ENCODE measurements around the gene SAMD8. TPM values are rescaled to one million over a fixed set of nuclear protein-coding genes. Genes with fewer than 3 reads are reported as not detected.

The SAMD8 gene
- total RNA-seq, 2 donors from 2014 or later, result 25.2 to 34.2 TPM

- H3K4me3 Mint-ChIP-seq, result no peak overlapping the region
Observed at GRCh38 chr10:75159519-75159918, 48.1 kb downstream of the SAMD8 start.

GRCh38 chr10:75165684-75166622 is 54.5 kb downstream of the SAMD8 start:
- peak overlapping the region; percentile 79 for H3K4me3 Mint-ChIP-seq

More at GRCh38 chr10:75159519-75159918, 48.1 kb downstream of the SAMD8 start:
- ATAC-seq, result no peak
- no peaks in the 10 kb centered on the region for H3K9me3 ChIP-seq (ENCODE audit: control insufficient read depth, low read length, poor library complexity, severe bottlenecking)
- Mint-ChIP-seq H3K27ac (peak overlapping the region; percentile 65), H3K27me3 (no peaks in the 10 kb centered on the region), H3K36me3 (ENCODE audit: low read depth) (peaks cover 11% of the 10 kb centered on the region), H3K4me1 (peaks cover 21% of the 10 kb centered on the region)
- DNase-seq, result no peak

GRCh38 chr10:75166623-75166972 is 55.1 kb downstream of the SAMD8 start:
- H3K27ac Mint-ChIP-seq, result peak overlapping the region; percentile 84
- peaks cover 26% of the 10 kb centered on the region for H3K4me1 Mint-ChIP-seq
- no peaks in the 10 kb centered on the region for H3K9me3 ChIP-seq (ENCODE audit: control insufficient read depth, low read length, poor library complexity, severe bottlenecking)
- no peaks in the 10 kb centered on the region for H3K27me3 Mint-ChIP-seq
- H3K4me3 Mint-ChIP-seq, result peak overlapping the region; percentile 79
- peaks cover 2% of the 10 kb centered on the region for H3K36me3 Mint-ChIP-seq (ENCODE audit: low read depth)
- DNase-seq, result no peak
- peak; percentile 35 for ATAC-seq

More at GRCh38 chr10:75165684-75166622, 54.5 kb downstream of the SAMD8 start:
- Mint-ChIP-seq H3K27ac (peak overlapping the region; percentile 84), H3K4me1 (peaks cover 29% of the 10 kb centered on the region), H3K36me3 (ENCODE audit: low read depth) (peaks cover 2% of the 10 kb centered on the region), H3K27me3 (no peaks in the 10 kb centered on the region)
- ATAC-seq (peak; percentile 73), DNase-seq (no peak)
- H3K9me3 ChIP-seq (ENCODE audit: control insufficient read depth, low read length, poor library complexity, severe bottlenecking), result no peaks in the 10 kb centered on the region

- Mint-ChIP-seq H3K36me3 (ENCODE audit: low read depth) (peaks cover 2% of the 10 kb centered on the region), H3K27me3 (no peaks in the 10 kb centered on the region), H3K4me1 (peaks cover 25% of the 10 kb centered on the region), H3K27ac (peak overlapping the region; percentile 60), H3K4me3 (no peak overlapping the region)
- H3K9me3 ChIP-seq (ENCODE audit: control insufficient read depth, low read length, poor library complexity, severe bottlenecking), result no peaks in the 10 kb centered on the region
- no peak for ATAC-seq
- DNase-seq, result no peak
Observed at GRCh38 chr10:75168275-75168674, 56.8 kb downstream of the SAMD8 start.

GRCh38 chr10:75170215-75170614 is 58.8 kb downstream of the SAMD8 start:
- no peak for ATAC-seq
- peak overlapping the region; percentile 56 for H3K27ac Mint-ChIP-seq
- H3K36me3 Mint-ChIP-seq (ENCODE audit: low read depth), result peaks cover 2% of the 10 kb centered on the region
- peaks cover 20% of the 10 kb centered on the region for H3K4me1 Mint-ChIP-seq
- no peak for DNase-seq
- H3K9me3 ChIP-seq (ENCODE audit: control insufficient read depth, low read length, poor library complexity, severe bottlenecking), result no peaks in the 10 kb centered on the region
- no peak overlapping the region for H3K4me3 Mint-ChIP-seq
- H3K27me3 Mint-ChIP-seq, result no peaks in the 10 kb centered on the region

- H3K4me1 Mint-ChIP-seq, result peaks cover 8% of the 10 kb centered on the region
- H3K4me3 Mint-ChIP-seq, result no peak overlapping the region
- DNase-seq (no peak), ATAC-seq (no peak)
- no peak overlapping the region for H3K27ac Mint-ChIP-seq
- peaks cover 2% of the 10 kb centered on the region for H3K36me3 Mint-ChIP-seq (ENCODE audit: low read depth)
- H3K27me3 Mint-ChIP-seq, result no peaks in the 10 kb centered on the region
- H3K9me3 ChIP-seq (ENCODE audit: control insufficient read depth, low read length, poor library complexity, severe bottlenecking), result no peaks in the 10 kb centered on the region
Observed at GRCh38 chr10:75175046-75175445, 63.6 kb downstream of the SAMD8 start.

- no peaks in the 10 kb centered on the region for H3K9me3 ChIP-seq (ENCODE audit: control insufficient read depth, low read length, poor library complexity, severe bottlenecking)
- Mint-ChIP-seq H3K36me3 (ENCODE audit: low read depth) (peaks cover 2% of the 10 kb centered on the region), H3K27me3 (no peaks in the 10 kb centered on the region), H3K27ac (no peak overlapping the region), H3K4me1 (peaks cover 5% of the 10 kb centered on the region), H3K4me3 (no peak overlapping the region)
- DNase-seq (no peak), ATAC-seq (no peak)
Observed at GRCh38 chr10:75176046-75176445, 64.6 kb downstream of the SAMD8 start.

- peaks cover 5% of the 10 kb centered on the region for H3K4me1 Mint-ChIP-seq
- DNase-seq, result no peak
- no peaks in the 10 kb centered on the region for H3K27me3 Mint-ChIP-seq
- no peak overlapping the region for H3K4me3 Mint-ChIP-seq
- H3K9me3 ChIP-seq (ENCODE audit: control insufficient read depth, low read length, poor library complexity, severe bottlenecking), result no peaks in the 10 kb centered on the region
- no peak for ATAC-seq
- H3K36me3 Mint-ChIP-seq (ENCODE audit: low read depth), result peaks cover 2% of the 10 kb centered on the region
- H3K27ac Mint-ChIP-seq, result no peak overlapping the region
Observed at GRCh38 chr10:75176736-75177135, 65.3 kb downstream of the SAMD8 start.

GRCh38 chr10:75179657-75180177 is 68.3 kb downstream of the SAMD8 start:
- ATAC-seq (no peak), DNase-seq (no peak)
- H3K4me1 Mint-ChIP-seq, result peaks cover 8% of the 10 kb centered on the region
- no peak overlapping the region for H3K4me3 Mint-ChIP-seq
- no peaks in the 10 kb centered on the region for H3K9me3 ChIP-seq (ENCODE audit: control insufficient read depth, low read length, poor library complexity, severe bottlenecking)
- H3K27me3 Mint-ChIP-seq, result no peaks in the 10 kb centered on the region
- no peak overlapping the region for H3K27ac Mint-ChIP-seq
- H3K36me3 Mint-ChIP-seq (ENCODE audit: low read depth), result peaks cover 3% of the 10 kb centered on the region

- Mint-ChIP-seq H3K27ac (no peak overlapping the region), H3K4me1 (peaks cover 8% of the 10 kb centered on the region), H3K27me3 (no peaks in the 10 kb centered on the region), H3K36me3 (ENCODE audit: low read depth) (peaks cover 3% of the 10 kb centered on the region), H3K4me3 (no peak overlapping the region)
- no peak for DNase-seq
- H3K9me3 ChIP-seq (ENCODE audit: control insufficient read depth, low read length, poor library complexity, severe bottlenecking), result no peaks in the 10 kb centered on the region
- ATAC-seq, result no peak
Observed at GRCh38 chr10:75180592-75180991, 69.1 kb downstream of the SAMD8 start.

- Mint-ChIP-seq H3K27me3 (no peaks in the 10 kb centered on the region), H3K27ac (peak overlapping the region; percentile 29), H3K4me3 (no peak overlapping the region), H3K4me1 (peaks cover 8% of the 10 kb centered on the region), H3K36me3 (ENCODE audit: low read depth) (peaks cover 2% of the 10 kb centered on the region)
- ATAC-seq (no peak), DNase-seq (no peak)
- H3K9me3 ChIP-seq (ENCODE audit: control insufficient read depth, low read length, poor library complexity, severe bottlenecking), result no peaks in the 10 kb centered on the region
Observed at GRCh38 chr10:75181073-75181472, 69.6 kb downstream of the SAMD8 start.

- Mint-ChIP-seq H3K4me3 (no peak overlapping the region), H3K36me3 (ENCODE audit: low read depth) (peaks cover 2% of the 10 kb centered on the region), H3K27ac (peak overlapping the region; percentile 67), H3K4me1 (peaks cover 8% of the 10 kb centered on the region), H3K27me3 (no peaks in the 10 kb centered on the region)
- no peaks in the 10 kb centered on the region for H3K9me3 ChIP-seq (ENCODE audit: control insufficient read depth, low read length, poor library complexity, severe bottlenecking)
- no peak for DNase-seq
- no peak for ATAC-seq
Observed at GRCh38 chr10:75186310-75186709, 74.9 kb downstream of the SAMD8 start.

- no peak overlapping the region for H3K4me3 Mint-ChIP-seq
- H3K27me3 Mint-ChIP-seq, result no peaks in the 10 kb centered on the region
- peak; percentile 90 for ATAC-seq
- H3K9me3 ChIP-seq (ENCODE audit: control insufficient read depth, low read length, poor library complexity, severe bottlenecking), result no peaks in the 10 kb centered on the region
- peak overlapping the region; percentile 67 for H3K27ac Mint-ChIP-seq
- H3K4me1 Mint-ChIP-seq, result peaks cover 8% of the 10 kb centered on the region
- peak; percentile 28 to 44 (median 44) for DNase-seq
- H3K36me3 Mint-ChIP-seq (ENCODE audit: low read depth), result peaks cover 2% of the 10 kb centered on the region
Observed at GRCh38 chr10:75187961-75188426, 76.5 kb downstream of the SAMD8 start.
